GM18868 (cell line): ENCODE measurements around the gene CNKSR3.

ENCODE experiments used
- ATAC-seq: cut with Tn5 transposase; IDR thresholded peaks from one replicate; pipeline ENCODE4 v1.9.1; 2021; ENCODE audit warnings: mild to moderate bottlenecking, moderate library complexity; ENCODE audit not compliant: unreplicated experiment

Gene CNKSR3

DNA sequence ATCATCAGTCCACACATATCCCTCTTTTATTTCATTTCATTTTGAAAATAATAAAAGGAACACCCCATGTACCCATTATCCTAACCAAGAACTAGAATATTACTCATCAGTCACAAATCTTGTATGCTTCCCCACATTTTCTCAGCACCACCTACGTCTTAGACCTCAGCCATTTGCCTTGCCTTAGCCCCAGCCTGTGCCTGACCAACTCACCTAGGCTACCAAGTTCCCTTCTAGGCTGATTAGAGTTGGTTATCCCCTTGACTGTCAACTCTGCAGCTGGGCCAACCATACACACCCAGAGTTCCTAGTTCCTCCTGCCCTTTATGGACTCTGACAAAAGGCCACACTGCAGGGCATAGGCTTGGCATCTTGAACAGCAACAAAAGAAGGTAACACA lies 120.5 kb downstream of the CNKSR3 start:
- ATAC-seq, result no peak

DNA sequence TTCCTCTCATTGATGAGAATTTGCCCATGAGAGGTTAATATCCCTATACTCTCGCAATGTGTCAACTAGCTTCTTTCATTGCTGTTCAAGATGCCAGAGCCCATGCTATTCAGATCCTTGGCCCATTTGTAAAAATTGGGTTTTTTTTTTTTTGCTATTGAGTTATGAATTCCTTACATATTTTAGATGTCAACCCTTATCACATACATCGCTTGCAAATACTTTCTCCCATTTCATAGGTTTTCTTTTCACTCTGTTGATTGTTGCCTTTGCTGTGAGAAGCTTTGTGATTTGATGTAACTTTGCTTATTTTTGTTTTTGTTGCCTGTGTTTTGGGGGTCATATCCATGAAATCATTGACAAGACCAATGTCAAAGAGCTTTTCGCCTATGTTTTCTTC lies 121.7 kb downstream of the CNKSR3 start:
- no peak for ATAC-seq

DNA sequence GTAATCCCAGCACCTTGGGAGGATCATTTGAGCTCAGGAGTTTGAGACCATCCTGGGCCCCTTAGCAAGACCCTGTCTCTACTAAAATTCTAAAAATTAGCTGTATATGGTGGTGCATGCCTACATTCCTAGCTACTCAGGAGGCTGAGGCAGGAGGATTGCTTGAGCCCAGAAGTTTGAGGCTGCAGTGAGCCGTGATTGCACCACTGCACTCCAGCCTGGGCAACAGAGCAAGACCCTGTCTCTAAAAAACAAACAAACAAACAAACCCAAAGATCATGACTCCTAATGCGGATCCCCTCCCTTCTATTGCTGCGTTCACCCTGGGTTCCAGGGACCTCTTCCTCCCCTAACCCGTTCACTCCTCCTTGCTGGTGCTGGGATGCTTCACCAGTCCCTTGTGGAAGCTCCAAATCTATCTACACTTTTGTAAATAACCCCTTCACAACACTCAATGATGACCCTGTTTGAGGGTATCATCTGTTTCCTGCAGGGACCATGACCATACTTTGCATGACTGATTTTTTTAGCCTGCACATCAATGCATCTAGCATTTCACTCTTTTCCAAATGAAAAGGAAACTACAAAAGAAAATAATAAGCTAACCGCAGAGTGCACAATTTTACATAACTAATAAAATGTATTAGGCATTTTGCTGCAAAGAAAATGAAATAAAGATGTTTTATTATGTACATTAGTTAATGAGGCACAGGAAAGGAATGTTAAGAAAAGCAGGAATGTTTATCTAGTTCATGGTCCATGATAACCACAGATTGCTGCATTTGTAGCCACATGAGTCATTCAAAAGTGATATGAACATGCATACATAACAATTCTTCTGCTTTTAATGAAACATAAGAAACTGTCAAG lies 123.4 kb downstream of the CNKSR3 start:
- ATAC-seq, result no peak

DNA sequence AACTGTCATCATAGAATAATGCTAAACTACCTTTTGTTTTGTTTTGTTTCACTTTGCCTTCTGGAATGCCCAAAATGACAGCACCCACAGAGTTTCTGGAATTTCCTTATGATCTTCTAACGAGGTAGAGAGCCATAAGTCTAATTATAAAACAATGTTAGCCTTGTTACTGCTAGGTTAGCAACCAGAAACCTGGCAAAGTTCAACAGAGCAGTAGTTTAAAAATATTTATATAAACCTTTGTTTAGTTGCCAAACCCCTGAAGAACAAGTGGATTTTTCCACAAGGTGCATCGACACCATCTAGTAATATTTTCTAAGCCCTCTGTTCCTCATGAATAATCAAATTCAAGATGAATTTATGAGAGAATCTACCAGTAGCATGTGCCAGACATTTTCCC lies 126.3 kb downstream of the CNKSR3 start:
- no peak for ATAC-seq

DNA sequence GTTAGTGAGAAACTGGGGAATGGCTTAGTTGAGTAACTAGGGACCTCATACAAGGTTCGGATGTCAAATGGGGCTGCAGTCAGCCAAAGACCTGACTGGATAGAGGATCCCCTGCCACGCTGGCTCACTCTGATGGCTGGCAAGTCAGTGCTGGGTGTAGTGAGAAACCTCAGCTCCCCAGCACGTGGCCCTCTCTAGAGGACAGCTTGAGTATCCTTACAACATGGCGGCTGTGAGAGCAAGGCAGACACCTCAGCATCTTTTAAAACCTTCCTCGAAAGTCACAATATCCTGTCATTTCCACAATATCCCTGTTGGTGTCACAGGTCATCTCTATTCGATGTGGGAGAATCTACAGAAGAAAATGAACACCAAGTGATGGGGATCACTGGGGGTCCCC lies 127.2 kb downstream of the CNKSR3 start:
- no peak for ATAC-seq

DNA sequence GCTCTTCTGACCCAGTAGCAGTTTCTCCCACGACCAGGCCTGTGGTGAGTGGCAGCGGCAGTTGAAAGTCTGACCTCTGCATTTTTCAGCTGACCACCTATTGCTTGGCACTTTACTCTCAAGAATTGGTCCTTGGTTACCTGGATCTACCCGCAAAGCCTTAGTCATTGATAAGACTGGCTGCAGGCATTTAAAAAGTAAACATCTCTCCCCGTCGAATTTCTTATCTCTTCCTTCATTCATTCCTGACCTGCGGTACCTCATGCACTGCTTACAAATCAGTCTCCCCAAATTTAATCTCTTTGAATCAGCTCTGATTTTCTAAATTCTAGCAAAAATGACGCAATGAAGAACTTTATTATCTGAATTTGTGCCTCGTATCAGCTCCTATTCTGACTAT lies 127.7 kb downstream of the CNKSR3 start:
- no peak for ATAC-seq

DNA sequence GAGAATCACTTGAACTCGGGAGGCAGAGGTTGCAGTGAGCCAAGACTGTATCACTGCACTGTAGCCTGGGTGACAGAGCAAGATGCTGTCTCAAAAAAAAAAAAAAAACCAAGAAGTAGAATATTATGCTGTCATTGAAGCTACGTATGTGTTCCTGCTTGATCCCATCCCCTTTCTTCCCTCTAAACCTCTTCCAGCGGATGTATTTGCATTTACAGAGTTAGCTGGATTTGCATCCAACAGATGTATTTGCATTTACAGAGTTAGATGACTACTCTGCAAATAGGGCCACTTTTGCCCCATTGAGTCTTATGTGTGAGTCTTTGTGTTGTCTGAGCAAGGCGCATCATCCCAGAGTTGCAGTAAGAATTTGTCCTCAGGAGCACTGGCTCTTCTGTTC lies 128.9 kb downstream of the CNKSR3 start:
- no peak for ATAC-seq

DNA sequence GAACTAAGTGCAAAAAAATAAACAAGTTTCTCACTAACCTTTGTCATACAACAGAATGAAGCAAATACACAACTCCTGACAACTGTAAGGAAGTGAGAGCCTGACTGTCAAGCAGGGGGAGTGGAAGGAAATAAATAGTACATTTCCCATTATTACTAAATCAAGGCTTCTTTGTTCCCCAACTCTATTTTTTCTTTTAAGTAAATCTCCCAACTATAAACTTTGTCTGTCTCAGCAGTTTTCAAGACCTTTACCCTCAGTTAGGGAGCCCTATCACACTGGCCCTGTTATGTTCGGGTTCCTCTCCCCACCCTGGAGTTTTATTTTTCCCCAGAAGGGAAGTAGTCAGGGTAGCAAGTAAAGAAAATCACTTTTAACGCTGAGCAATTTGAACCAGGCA lies 129.7 kb downstream of the CNKSR3 start:
- ATAC-seq, result no peak

DNA sequence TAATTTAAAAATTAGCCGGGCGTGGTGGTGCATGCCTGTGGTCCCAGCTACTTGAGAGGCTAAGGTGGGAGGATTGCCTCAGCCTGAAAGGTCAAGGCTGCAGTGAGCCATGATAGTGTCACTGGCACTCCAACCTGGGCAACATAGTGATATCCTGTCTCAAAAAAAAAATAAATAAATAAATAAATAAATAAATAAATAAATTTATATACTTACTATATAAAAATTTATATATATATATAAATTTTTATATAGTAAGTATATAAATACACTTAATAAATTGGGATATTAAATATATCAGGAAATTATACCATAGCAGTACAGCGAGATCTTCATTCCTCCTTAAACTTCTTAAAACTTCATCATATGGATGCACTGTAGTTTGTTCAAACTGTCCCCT lies 130.9 kb downstream of the CNKSR3 start:
- ATAC-seq, result no peak

DNA sequence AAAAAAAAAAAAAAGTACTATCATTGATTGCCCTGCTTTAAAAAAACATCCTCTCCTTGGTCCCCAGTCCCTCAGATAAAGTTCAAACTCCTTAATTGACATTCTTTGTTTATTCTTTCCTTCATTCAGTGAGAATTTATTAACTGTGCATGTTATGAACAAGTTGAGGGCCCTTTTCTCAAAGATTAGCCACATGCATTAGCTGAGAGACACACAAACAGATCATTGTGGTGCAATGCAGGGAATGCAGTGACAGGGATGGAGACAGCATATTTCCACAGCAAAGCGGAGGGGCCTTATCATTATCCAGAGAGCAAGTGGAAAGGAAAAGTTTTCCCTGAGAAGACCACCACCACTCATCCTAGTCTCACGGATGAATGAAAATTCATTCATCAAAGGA lies 132.0 kb downstream of the CNKSR3 start:
- no peak for ATAC-seq

DNA sequence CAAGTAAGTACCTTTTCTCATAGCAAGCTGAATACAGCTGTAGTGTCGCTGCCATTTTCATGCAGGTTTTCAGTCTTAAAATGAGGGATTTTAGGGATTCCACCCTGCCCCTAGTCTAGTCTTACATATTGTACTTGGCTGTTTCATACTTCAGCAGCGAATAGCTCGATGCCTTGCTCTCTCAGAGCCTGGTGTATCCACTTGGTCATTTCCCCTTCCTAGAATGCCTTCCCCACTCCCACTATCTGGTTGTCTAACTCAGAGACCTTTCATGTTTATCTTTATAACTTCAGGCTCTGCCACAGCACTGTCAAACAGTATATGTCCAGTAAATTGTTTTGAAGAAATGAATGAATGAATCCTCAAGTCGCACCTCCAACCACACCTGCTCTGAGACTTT lies 132.8 kb downstream of the CNKSR3 start:
- ATAC-seq, result no peak

DNA sequence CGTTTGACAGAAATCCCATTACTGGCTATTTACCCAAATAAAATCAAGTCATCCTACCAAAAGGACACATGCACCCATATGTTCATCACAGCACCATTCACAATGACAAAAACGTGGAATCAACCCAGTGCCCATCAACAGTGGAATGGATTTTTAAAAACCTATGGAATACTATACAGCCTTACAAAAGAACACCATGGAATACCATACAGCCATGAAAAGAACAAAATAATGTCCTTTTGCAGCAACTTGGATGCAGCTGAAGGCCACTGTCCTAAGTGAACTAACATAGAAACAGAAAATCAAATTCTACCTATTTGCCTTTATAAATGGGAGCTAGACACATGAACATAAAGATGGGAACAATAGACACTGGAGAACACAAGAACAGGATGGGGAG lies 136.5 kb downstream of the CNKSR3 start:
- no peak for ATAC-seq

DNA sequence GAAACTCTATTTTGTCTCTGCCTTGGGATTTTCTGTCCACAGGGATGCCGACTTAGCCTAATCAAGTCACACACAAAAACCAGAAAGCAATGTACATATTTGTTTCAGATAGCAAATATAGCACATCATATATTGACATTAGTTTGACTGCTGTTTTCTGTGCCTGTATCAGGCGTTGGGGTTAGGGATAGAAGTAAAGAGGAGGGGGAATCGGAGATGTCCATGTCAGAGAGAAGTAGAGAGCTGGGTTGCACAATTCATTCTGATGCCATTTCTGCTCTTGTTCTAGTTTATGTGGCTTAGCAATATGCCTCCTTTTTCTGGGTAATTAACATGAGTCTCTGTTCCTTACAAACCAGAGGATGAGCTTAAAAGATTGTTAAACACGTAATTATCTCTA lies 139.2 kb downstream of the CNKSR3 start:
- ATAC-seq, result no peak

DNA sequence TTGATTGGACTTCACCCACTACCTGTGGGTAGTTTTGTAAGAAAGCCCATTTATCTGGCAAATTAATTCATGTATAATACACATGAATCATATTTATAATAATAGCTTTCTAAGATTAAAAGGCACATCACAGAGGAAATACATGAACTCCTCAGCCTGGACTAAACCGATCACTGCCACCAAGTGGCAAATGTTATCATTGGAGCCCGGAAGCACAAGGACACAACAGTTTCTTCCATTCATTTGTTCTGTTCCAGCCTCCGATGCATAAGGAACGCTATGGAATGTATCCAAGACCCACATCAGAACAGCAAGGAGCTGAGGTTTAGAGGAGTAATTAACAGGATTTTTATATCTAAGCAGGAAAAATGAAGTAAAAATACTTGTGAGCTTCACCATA lies 139.9 kb downstream of the CNKSR3 start:
- ATAC-seq, result peak; percentile 73

DNA sequence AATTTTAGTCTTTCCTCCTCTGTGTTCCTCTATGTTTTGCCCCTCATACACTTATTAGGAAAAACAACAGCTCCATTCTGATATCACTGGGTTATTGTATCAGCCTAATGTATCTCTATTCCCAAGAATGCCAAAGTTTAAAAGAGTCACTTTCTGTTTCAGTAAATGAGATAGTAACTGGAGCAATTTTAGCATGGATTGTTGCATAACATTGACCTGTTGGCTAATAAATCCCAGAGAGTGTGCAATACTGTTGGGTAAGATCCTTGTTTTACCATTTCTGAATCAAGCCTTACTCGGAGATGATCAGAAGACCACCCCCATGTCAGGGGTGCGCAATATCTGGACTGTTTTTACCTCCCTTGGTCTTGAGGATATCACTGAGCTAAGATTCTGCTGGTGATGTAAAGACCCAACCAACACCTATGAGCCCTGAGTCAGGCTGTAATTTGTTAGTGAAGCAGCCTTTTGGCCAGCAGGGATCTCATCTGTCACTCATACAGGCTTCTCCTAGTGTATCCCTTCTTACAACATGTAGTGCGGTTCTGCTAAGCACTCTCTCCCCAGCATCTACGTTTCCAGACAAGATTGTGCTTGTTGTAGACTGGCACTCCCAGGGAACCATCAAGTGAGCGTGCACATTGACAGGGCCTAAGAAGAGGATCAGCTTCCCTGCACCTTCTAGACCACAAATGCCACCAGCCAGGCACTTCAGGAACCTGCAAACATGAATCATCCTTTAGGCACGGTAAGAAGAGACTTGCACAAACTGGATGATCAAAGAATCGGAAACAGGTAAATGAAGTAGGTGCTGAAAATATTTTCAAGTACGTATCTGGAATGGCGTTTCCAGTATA lies 142.4 kb downstream of the CNKSR3 start:
- no peak for ATAC-seq

DNA sequence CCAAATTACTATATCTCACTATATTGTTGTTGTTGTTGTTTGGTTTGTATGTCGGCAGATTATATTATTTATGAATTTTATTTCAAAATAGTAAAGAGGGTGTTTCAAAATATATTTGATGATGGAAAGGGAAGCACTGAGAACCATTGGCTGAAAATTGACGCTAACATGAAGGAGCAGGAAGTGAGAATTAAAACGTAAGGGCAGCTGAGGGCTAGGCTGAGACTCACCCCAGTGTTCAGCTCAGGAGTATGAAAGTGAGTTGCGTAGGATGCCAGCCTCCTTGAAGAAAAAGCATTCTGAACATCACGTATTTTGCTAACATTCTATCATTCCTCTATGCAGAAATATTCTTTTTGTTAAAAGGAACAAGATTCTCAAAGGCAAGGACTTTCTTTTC lies 143.1 kb downstream of the CNKSR3 start:
- ATAC-seq, result no peak

DNA sequence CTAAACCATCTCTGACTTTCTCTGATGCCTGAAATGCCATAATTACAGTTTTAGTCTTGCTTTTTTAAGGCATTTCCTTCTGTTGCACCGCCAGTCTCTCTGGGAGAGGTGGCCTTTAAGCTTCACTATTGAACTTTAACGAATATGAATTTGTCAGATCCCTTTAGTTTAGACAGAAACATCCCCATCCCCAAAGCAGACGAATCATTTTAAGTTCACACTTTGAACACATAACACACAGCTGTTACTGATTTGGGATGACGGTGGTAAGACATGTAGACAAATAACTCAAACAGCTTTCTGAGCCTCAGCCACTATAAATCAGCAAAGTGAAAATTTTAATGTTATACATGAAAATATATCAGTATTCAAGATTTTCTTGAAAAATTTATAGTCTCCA lies 146.7 kb downstream of the CNKSR3 start:
- ATAC-seq, result no peak

DNA sequence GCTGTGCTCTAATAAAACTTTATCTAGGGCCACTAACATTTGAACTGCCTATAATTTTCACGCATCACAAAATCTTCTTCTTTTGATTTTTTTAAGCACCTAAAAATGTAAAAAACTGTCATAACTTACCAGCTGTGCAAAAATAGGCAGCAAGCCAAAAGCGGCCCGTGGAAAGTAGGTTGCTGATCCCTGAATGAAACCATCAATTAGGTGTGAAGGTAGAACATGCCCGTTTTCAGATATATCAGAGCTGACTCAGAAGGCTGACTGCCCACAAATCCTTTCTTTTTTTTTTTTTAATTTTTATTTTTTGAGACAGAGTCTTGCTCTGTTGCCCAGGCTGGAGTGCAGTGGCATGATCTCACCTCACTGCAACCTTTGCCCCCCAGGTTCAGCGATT lies 149.0 kb downstream of the CNKSR3 start:
- ATAC-seq, result no peak

DNA sequence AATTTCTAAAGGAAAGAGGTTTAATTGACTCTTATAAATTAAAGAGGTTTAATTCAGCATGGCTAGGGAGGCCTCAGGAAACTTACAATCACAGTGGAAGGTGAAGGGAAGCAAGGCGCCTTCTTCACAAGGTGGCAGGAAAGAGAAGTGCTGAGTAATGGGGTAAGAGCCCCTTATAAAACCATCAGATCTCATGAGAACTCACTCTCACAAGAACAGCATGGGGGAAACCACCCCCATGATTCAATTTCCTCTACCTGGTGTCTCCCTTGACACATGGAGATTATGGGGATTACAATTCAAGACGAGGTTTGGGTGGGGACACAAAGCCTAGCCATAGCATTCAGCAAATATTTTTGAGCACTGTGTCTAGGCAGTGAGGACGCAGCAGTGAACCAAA lies 150.0 kb downstream of the CNKSR3 start:
- no peak for ATAC-seq

DNA sequence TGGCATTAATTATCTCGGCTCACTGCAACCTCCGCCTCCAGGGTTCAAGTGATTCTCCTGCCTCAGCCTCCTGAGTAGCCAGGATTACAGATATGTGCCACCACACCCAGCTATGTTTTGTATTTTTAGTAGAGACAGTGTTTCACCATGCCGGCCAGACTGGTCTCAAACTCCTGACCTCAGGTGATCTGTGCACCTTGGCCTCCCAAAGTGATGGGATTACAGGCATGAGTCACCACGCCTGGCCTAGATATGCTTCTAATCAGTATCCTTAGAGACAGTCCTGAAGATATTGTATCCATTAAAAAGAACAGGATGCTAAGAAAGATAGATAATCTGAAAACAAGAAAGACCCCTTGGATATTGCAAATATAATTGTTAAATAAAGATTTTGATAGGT lies 150.8 kb downstream of the CNKSR3 start:
- no peak for ATAC-seq

DNA sequence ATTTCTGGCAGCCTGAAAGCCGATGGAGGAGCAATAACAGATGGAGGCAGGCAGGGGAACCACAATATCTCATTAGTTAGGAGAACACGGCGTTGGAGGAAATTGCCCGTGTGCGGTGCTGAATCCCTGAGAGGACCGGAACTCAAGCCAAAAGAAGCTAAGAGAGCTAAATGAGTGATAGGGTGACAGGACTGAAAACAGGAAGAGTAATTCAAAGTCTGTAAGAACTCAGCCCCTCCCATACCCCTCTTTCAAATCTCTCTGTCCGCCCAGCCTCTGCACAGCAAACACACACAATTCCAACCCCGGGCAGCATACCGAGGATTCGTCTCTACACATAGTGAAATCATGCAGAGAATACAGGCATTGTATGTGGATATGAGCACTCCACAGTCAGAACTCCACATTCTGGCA lies 151.3 kb downstream of the CNKSR3 start:
- ATAC-seq, result peak; percentile 16

DNA sequence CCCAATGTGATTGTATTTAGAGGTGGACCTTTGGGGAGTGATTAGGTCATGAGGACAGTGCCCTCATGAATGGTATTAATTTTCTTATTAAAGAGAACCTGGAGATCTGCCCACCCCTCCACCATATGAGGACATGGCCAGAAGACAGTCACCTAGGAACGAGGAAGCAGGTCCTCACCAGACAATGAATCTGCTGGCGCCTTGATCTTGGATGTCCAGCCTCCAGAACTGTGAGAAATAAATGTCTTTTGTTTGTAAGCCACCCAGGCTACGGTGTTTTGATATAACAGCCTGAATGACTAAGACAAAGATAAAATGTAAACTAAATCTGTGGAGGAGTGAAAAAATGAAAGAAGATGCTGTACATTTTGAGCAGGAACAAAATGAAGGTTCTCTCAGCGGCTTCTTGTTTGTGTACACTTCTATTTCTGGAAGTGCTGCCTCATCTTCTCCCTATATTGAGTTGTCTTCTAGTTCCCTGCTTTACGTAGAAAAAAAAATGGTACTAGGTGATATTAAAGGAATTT lies 152.4 kb downstream of the CNKSR3 start:
- ATAC-seq, result no peak
